ENCODE results near the gene FAT3. TPM values are rescaled to one million over a fixed set of nuclear protein-coding genes. Genes with fewer than 3 reads are reported as not detected.

The FAT3 gene
- total RNA-seq, 1 experiment from 2014 or later: not detected

- CTCF ChIA-PET: no interaction called here
- Histone ChIP-seq H3K9ac (ENCODE audit: low read length) (no peak overlapping the region), H3K27ac (ENCODE audit: low read length) (no peak overlapping the region), H3K27me3 (ENCODE audit: low read length) (no peaks in the 10 kb centered on the region), H3K36me3 (ENCODE audit: low read depth, low read length) (no peaks in the 10 kb centered on the region), H3K4me1 (ENCODE audit: insufficient read depth, low read length) (peaks cover 13% of the 10 kb centered on the region), H3K4me3 (ENCODE audit: low read length) (no peak overlapping the region; the same call in 1 of the 2 replicates), H3K9me2 (replicated peaks; ENCODE audit: low read length) (no peaks in the 10 kb centered on the region), H4K20me1 (ENCODE audit: low read length) (no peaks in the 10 kb centered on the region), H3K4me2 (ENCODE audit: low read length) (peak overlapping the region; percentile 49), H3F3A (ENCODE audit: low read length, unreplicated experiment) (no peaks in the 10 kb centered on the region), H3K9me3 (ENCODE audit: low read length) (no peaks in the 10 kb centered on the region), H3K79me2 (ENCODE audit: low read length) (no peaks in the 10 kb centered on the region), H2AFZ (ENCODE audit: low read length) (peak overlapping the region; percentile 27; the same call in 1 of the 2 replicates)
- POLR2A ChIA-PET (ENCODE audit: unreplicated experiment): no interaction called here
- ATAC-seq (no peak), DNase-seq (peak; percentile 81)
- TF ChIP-seq CTCF (conservative IDR thresholded peaks at IDR 0.05; ENCODE audit: low read depth, low read length) (no peak), EZH2 (IDR thresholded peaks at IDR 0.05; ENCODE audit: low read length, unreplicated experiment) (no peak), EZH2phosphoT487 (IDR thresholded peaks at IDR 0.05; ENCODE audit: borderline replicate concordance, low read length) (no peak)
- intact Hi-C loops (cut with micrococcal nuclease): no loop called here
- BruUV-seq (replicated peaks): no TSS peak
Observed at GRCh38 chr11:92269021-92269420, 44.4 kb downstream of the FAT3 start.

GRCh38 chr11:92269841-92270240 lies 45.2 kb downstream of the FAT3 start:
- intact Hi-C loops (cut with micrococcal nuclease): no loop called here
- TF ChIP-seq EZH2phosphoT487 (IDR thresholded peaks at IDR 0.05; ENCODE audit: borderline replicate concordance, low read length): no peak
- no peak for TF ChIP-seq EZH2 (IDR thresholded peaks at IDR 0.05; ENCODE audit: low read length, unreplicated experiment)
- H3F3A ChIP-seq (ENCODE audit: low read length, unreplicated experiment): no peaks in the 10 kb centered on the region
- peaks cover 13% of the 10 kb centered on the region for H3K4me1 ChIP-seq (ENCODE audit: insufficient read depth, low read length)
- H2AFZ ChIP-seq (ENCODE audit: low read length): no peak overlapping the region
- CTCF ChIA-PET: no interaction called here
- no TSS peak for BruUV-seq (replicated peaks)
- no peaks in the 10 kb centered on the region for H3K27me3 ChIP-seq (ENCODE audit: low read length)
- H3K79me2 ChIP-seq (ENCODE audit: low read length): no peaks in the 10 kb centered on the region
- H3K9me2 ChIP-seq (replicated peaks; ENCODE audit: low read length): no peaks in the 10 kb centered on the region
- H3K4me3 ChIP-seq (ENCODE audit: low read length): no peak overlapping the region
- H3K27ac ChIP-seq (ENCODE audit: low read length): no peak overlapping the region
- ATAC-seq (no peak), DNase-seq (no peak)
- POLR2A ChIA-PET (ENCODE audit: unreplicated experiment): no interaction called here
- no peaks in the 10 kb centered on the region for H3K9me3 ChIP-seq (ENCODE audit: low read length)
- no peak overlapping the region for H3K4me2 ChIP-seq (ENCODE audit: low read length)
- no peaks in the 10 kb centered on the region for H4K20me1 ChIP-seq (ENCODE audit: low read length)
- no peaks in the 10 kb centered on the region for H3K36me3 ChIP-seq (ENCODE audit: low read depth, low read length)
- no peak overlapping the region for H3K9ac ChIP-seq (ENCODE audit: low read length)

- Histone ChIP-seq H3K4me3 (ENCODE audit: low read length) (no peak overlapping the region), H3K4me1 (ENCODE audit: insufficient read depth, low read length) (peaks cover 24% of the 10 kb centered on the region), H3K27ac (ENCODE audit: low read length) (no peak overlapping the region), H3K9ac (ENCODE audit: low read length) (no peak overlapping the region), H3F3A (ENCODE audit: low read length, unreplicated experiment) (no peaks in the 10 kb centered on the region), H2AFZ (ENCODE audit: low read length) (no peak overlapping the region), H3K27me3 (ENCODE audit: low read length) (no peaks in the 10 kb centered on the region), H3K9me2 (replicated peaks; ENCODE audit: low read length) (no peaks in the 10 kb centered on the region), H3K36me3 (ENCODE audit: low read depth, low read length) (no peaks in the 10 kb centered on the region), H3K79me2 (ENCODE audit: low read length) (no peaks in the 10 kb centered on the region), H3K4me2 (ENCODE audit: low read length) (no peak overlapping the region), H4K20me1 (ENCODE audit: low read length) (no peaks in the 10 kb centered on the region), H3K9me3 (ENCODE audit: low read length) (no peaks in the 10 kb centered on the region)
- no peak for DNase-seq
- BruUV-seq (replicated peaks): no TSS peak
- intact Hi-C loops (cut with micrococcal nuclease): no loop called here
- TF ChIP-seq CTCF (conservative IDR thresholded peaks at IDR 0.05; ENCODE audit: low read depth, low read length): no peak
- TF ChIP-seq EZH2phosphoT487 (IDR thresholded peaks at IDR 0.05; ENCODE audit: borderline replicate concordance, low read length): no peak
- TF ChIP-seq EZH2 (IDR thresholded peaks at IDR 0.05; ENCODE audit: low read length, unreplicated experiment): no peak
- no peak for ATAC-seq
- ChIA-PET POLR2A (ENCODE audit: unreplicated experiment) (no interaction called here), CTCF (no interaction called here)
Observed at GRCh38 chr11:92272651-92273050, 48.0 kb downstream of the FAT3 start.
